ENCODE data around the gene AOPEP. TPM values are rescaled to one million over a fixed set of nuclear protein-coding genes. Genes with fewer than 3 reads are reported as not detected.

The AOPEP gene
- polyA plus RNA-seq, 1 of the 3 experiments (the other 2 are of a cell fraction) = 54.6 TPM

GRCh38 chr9:95023217-95024003 lies 296.9 kb downstream of the AOPEP start (continued):
- TF ChIP-seq NFIC (IDR thresholded peaks at IDR 0.05; ENCODE audit: borderline replicate concordance) = peak; percentile 72; the same call in 1 of the 2 replicates
- TF ChIP-seq TEAD4 (IDR thresholded peaks at IDR 0.05; ENCODE audit: borderline replicate concordance, insufficient read depth) = peak; percentile 57; the same call in 1 of the 2 replicates
- no peak for TF ChIP-seq RCOR1 (IDR thresholded peaks at IDR 0.05; ENCODE audit: low read length)
- TF ChIP-seq RXRA (IDR thresholded peaks at IDR 0.05; ENCODE audit: borderline replicate concordance, low read depth) = peak; percentile 76; the same call in 1 of the 2 replicates
- no peak for TF ChIP-seq GATA2 (CRISPR knock-in tag; IDR thresholded peaks at IDR 0.05)
- TF ChIP-seq FOXJ3 (CRISPR knock-in tag; IDR thresholded peaks at IDR 0.05) = no peak
- peak; percentile 81 for TF ChIP-seq PBX3 (IDR thresholded peaks at IDR 0.05)
- no peak for TF ChIP-seq MXI1 (IDR thresholded peaks at IDR 0.05; ENCODE audit: low read depth, low read length)
- TF ChIP-seq RAD21 (IDR thresholded peaks at IDR 0.05; ENCODE audit: low read length) = no peak
- TF ChIP-seq USF2 (IDR thresholded peaks at IDR 0.05; ENCODE audit: borderline replicate concordance, low read depth, low read length) = no peak

DNA sequence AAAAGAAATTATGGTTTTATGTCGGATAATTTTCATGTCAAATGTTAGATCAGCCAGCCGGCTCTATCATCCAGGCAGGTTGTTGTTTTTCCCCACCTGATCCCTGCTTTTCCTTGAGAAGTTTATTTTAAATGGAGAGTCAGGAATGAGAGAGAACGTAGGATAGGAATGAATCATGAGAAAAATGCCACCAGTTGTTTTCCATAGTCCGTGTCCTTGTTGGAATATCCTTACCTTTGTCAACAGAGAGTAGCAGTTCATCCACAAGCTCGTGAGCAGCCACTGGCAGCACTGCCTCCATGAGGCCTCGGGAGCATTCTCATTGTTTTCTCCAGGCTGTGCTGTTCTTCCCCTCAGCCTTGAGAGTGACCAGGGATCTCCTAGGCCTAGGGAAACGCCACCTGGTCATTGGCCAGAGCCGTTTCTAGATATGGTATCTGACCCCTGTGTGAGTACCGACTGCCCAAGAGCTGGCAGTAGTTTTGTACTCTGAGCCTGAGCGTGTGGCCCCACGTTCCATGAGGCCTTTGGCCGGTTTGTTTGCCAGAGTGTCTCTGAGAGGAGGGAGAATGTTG lies 297.7 kb downstream of the AOPEP start:
- peaks cover 39 to 68% of the 10 kb centered on the region in 2 experiments for H3K36me3 ChIP-seq (replicated peaks in 1 of 2; ENCODE audit: control insufficient read depth in 1 of 2, insufficient read depth in 2 of 2, low read length in 1 of 2)
- H3K4me3 ChIP-seq (ENCODE audit: low read depth in 2 of 2, low read length in 1 of 2) = no peak overlapping the region
- POLR2A ChIA-PET = interaction anchor here (0.7 to 1.6 kb wide), 2 partner anchors 14 to 65 kb away, joined by 4 to 5 read pairs; no protein-coding TSS in a partner anchor

More for the DNA sequence above, 297.7 kb downstream of the AOPEP start:
- no peaks in the 10 kb centered on the region for H3K9me2 ChIP-seq
- H3K4me1 ChIP-seq (ENCODE audit: control insufficient read depth in 1 of 2, insufficient read depth in 2 of 2, low read depth in 1 of 2, low read length in 1 of 2) = peaks cover 36 to 56% of the 10 kb centered on the region in 2 experiments
- no peaks in the 10 kb centered on the region for H3K27me3 ChIP-seq (ENCODE audit: insufficient read depth)
- DNase-seq = no peak
- TF ChIP-seq NFIC (IDR thresholded peaks at IDR 0.05; ENCODE audit: borderline replicate concordance) (no peak), RCOR1 (IDR thresholded peaks at IDR 0.05; ENCODE audit: low read length) (no peak), RAD21 (IDR thresholded peaks at IDR 0.05; ENCODE audit: low read length) (no peak), TCF12 (IDR thresholded peaks at IDR 0.05) (no peak)
- H3K9me3 ChIP-seq = no peaks in the 10 kb centered on the region
- H3K4me2 ChIP-seq = peak overlapping the region; percentile 65
- H3K79me2 ChIP-seq (ENCODE audit: insufficient read depth) = peaks cover 94% of the 10 kb centered on the region
- H4K20me1 ChIP-seq (ENCODE audit: insufficient read depth) = 0 out of 2 replicates have a peak, but pooled peaks cover 5% of the 10 kb centered on the region
- CTCF ChIA-PET = interaction anchor here (0.5 to 3.5 kb wide), 10 partner anchors 11 to 445 kb away, joined by 3 to 17 read pairs (median 5); no protein-coding TSS in a partner anchor
- H2AFZ ChIP-seq (ENCODE audit: low read depth) = no peak overlapping the region
- H3F3A ChIP-seq (replicated peaks; ENCODE audit: insufficient read depth) = peaks cover 36% of the 10 kb centered on the region
- peak overlapping the region; percentile 48 for H3K9ac ChIP-seq
- WGBS (ENCODE audit: low lambda C conversion rate) = 65% methylated on average over 11 of the region's 12 CpGs
- peak overlapping the region; percentile 87 to 94 for H3K27ac ChIP-seq (ENCODE audit: low read depth in 2 of 2, low read length in 1 of 2)
